ENCODE measurements around the gene WDR90.

Gene WDR90

GRCh38 chr16:681746-682427, 32.7 kb downstream of the WDR90 start:
- TF ChIP-seq CTCF (IDR thresholded peaks at IDR 0.05; ENCODE audit: low read depth, low read length, missing control alignments) = no peak
- peak overlapping the region; percentile 83 for H3K4me3 ChIP-seq (replicated peaks; ENCODE audit: low read depth, low read length)
- no peak for DNase-seq (ENCODE audit: extremely low read depth, low read depth)

- DNase-seq (ENCODE audit: extremely low read depth, low read depth) = no peak
- peak overlapping the region; percentile 83 for H3K4me3 ChIP-seq (replicated peaks; ENCODE audit: low read depth, low read length)
Measured at GRCh38 chr16:682493-683395, 33.6 kb downstream of the WDR90 start.

GRCh38 chr16:683396-684070, 34.4 kb downstream of the WDR90 start:
- no peak for TF ChIP-seq CTCF (IDR thresholded peaks at IDR 0.05; ENCODE audit: low read depth, low read length, missing control alignments)
- peak overlapping the region; percentile 83 for H3K4me3 ChIP-seq (replicated peaks; ENCODE audit: low read depth, low read length)
- no peak for DNase-seq (ENCODE audit: extremely low read depth, low read depth)

More at GRCh38 chr16:682493-683395, 33.6 kb downstream of the WDR90 start:
- TF ChIP-seq CTCF (IDR thresholded peaks at IDR 0.05; ENCODE audit: low read depth, low read length, missing control alignments) = no peak

GRCh38 chr16:684071-684794, 35.1 kb downstream of the WDR90 start, which contains the start of gene JMJD8:
Gene JMJD8, minus strand, starts transcription at chr16:684334. Its CDS starts 15 bp downstream, at chr16:684319.
- TF ChIP-seq CTCF (IDR thresholded peaks at IDR 0.05; ENCODE audit: low read depth, low read length, missing control alignments) = no peak
- H3K4me3 ChIP-seq (replicated peaks; ENCODE audit: low read depth, low read length) = peak within 1 kb of the TSS; percentile 83

GRCh38 chr16:684961-685696, 36.0 kb downstream of the WDR90 start:
- H3K4me3 ChIP-seq (replicated peaks; ENCODE audit: low read depth, low read length) = no peak overlapping the region
- DNase-seq (ENCODE audit: extremely low read depth, low read depth) = no peak
- no peak for TF ChIP-seq CTCF (IDR thresholded peaks at IDR 0.05; ENCODE audit: low read depth, low read length, missing control alignments)

More at GRCh38 chr16:684071-684794, 35.1 kb downstream of the WDR90 start, which contains the start of gene JMJD8:
- DNase-seq (ENCODE audit: extremely low read depth, low read depth) = peak; percentile 75

All from HFF-Myc (cell line).